GM19025 (cell line): ENCODE data around the gene C17orf113.

Experiments
- ATAC-seq: cut with Tn5 transposase; IDR thresholded peaks from one replicate; pipeline ENCODE4 v1.9.1; 2021; ENCODE audit warnings: mild to moderate bottlenecking, low read depth, moderate library complexity; ENCODE audit not compliant: unreplicated experiment

The C17orf113 gene

DNA sequence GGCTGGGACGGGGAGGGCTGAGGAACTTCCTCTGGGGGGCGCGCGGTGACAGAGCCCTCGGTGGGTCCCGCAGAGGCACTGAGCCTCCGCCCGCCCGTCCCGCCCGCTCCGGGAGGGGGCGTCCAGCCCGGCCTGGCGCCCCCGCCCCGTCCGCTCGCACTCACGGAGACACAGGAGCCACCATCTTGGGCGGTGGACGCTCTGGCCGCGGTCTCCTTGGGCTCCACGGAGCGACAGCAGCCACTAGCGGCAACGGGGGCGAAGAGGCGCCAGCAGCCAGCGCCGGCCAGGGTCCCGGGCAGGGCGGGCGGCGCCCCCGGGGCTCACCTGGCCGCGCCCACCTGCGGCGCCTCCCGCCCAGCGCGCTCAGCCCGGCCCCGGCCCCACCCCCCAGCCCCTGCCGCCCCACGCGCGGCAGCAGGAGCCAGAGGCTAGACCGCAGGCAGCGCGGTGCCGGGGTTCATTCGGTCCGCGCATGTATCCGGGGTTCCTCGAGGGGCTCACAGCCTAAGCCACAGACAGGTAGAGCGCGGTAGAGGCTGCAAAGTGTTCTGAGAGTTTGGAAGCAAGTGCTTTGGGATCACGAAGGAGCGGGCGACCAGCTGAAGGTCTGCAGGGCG, at the start of gene C17orf113:
Gene C17orf113 (minus strand): TSS at position 209 of the 620 bp plus-strand sequence. CDS start 7,225 bp downstream, outside the sequence.
- ATAC-seq = peak; percentile 55

DNA sequence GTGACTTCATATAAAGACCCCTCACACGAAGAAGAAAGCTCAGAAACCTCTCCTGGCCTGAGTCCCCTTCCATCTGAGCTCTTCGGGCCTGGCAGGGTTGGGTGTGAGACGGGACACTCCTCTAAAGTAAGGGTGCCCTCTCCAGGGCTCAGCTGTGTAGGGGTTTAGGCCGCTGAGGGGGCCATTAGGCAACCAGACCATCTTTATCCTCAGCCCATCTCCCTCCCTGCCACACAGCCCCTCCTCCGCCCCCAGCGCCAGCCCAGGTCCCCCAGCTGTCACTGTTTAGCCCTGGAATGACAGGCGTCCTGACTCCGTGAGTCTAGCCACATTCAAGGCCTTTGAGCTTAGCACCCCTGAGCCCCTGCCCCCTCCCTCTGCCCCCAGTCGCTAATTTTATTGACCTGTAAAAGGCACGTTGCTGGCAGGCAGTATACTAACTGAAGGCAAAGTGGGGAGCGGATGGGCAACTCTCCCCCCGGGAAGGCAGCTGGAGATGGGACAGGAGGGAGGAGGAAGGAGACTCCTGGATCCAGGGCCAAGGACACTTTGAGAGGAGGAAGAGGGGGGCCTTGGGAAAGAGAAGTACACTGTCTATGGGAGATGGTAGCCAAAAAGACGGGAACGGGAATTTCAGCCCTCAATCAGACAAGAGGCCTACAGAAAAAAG, 48.5 kb upstream of the C17orf113 start:
- ATAC-seq = no peak

DNA sequence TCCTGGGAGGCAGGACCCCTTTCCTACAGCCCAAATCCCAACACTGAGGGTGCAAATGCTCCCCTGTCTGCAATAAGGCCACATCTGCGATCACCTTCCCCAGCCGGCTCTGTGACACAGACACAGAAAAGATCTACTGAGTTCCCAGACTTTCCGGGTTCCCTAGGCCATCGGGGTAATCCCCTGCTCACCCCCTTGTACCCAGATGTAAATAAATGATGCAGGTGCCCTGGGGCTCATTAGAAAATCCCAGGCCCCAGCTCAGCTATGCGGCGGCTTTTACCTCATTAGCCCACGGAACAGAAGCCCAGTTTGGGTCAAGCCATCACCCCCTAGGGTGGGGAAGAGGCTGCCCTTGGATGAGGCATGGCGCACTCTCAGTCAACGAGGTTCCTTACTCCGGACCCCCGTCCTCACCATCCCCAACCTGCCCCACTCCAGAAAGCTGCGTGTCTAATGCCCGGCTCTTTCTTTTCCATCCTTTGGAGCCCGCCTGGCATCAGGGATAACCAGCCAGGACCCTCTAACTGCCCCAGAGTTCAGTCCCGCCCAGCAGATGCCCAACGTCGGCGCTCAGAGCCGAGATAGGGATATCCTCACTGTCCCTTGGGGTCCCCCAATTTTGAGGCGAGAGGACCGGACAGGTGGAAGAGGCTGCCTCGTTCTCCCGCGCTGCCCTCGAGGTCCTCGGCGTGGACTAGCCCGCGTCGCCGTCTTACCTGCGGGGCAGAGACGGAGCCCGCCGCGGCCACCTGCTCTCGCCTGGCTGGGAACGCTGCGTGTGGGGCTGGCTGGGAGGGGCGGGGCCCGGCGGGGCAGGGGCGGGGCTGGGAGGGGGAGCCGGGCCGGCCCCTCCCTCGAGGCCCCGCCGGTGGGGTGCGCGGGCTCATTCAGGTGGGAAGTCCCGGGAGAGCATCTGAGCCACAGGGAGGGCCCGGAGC, 47.6 kb upstream of the C17orf113 start, which contains the start of gene ZNF385C:
Gene ZNF385C (minus strand): TSS at position 783 of the 941 bp plus-strand sequence. CDS start 35,417 bp downstream, outside the sequence.
- no peak for ATAC-seq

DNA sequence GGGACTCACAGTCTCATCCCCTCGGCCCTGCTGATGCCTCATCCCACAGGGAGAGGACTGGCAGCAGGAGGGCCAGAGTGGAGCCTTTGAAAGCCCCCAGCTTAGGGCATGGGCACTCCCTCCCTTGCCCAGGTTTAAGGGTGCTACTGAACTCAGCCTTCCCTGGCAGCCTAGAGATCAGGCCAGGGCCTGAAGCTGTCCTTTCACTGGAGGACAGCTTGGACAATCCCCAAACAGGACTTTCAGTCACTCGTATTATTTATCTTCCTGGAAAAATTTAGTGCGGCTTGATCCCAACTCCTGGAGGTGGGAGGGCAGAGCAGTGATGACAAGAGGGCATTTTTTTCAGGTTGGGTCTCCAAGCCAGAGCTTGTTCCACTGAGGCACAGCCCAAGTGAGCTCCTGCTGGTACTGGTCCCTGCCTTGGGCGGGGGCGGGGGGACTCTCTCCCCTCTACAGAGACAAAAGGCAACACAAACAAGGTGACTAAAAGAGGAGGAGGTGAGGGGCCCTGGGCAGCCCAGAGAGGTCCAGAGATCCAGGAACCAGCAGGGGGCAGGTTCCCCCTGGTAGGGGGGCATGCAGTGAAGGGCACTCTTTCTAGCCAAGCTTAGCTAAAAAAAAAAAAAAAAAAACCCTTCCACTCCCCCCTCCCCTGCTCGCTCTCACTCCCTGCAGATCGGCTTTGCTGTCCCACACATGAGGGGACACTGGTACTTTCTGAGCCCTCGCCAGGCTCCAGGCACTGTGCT, 46.1 kb upstream of the C17orf113 start:
- no peak for ATAC-seq

DNA sequence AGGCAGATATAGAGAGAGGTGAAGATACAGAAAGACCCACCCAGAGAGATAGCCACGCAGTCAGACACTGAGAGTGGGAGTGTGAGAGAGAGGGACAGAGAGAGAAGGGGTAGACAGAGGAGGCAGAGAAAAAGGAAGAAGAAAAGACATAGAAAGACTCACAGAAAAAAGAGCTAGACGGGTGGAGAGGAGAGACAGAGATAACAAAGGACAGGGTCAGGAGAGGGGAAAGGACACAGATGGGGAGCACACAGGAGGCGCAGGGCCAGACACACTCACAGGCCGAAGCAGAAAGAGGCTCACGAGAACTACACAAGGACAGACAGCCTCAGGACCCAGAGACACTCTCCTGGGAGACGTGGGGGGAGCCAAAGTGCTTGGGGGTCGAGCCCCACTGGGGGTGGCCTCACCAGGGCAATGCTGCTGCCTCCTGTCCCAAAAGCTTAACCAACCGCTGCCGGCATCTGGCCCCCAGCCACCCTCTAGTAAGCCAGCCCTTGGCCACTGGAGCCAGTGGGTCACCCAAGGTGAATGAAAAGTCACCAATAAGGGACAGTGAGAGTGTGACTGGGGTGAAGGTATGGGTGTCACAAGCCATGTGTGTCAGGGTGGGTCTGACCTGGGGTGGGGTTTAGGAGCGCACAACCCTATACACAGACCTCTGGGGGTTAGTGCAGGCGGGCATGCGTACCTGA, 44.1 kb upstream of the C17orf113 start:
- no peak for ATAC-seq

DNA sequence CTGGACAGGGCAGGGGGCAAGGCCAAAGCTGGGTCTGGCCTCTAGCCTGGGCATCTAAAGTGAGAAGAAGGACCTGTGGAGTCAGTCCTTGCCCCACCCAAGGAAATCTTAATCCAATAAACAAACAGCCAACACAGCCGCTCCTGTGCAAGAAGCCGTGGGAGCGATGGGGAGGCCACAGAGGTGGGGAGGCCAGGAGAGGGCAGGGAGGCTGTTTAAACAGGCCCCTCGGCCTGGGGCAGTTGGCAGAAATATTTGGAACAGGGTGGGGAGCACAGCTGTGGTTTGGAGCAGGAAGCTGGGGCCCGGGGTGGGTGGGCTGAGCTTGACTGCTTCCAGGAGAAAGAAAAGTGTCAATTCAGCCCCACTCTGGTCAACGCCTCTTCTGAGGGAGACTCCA, 42.5 kb upstream of the C17orf113 start:
- no peak for ATAC-seq

DNA sequence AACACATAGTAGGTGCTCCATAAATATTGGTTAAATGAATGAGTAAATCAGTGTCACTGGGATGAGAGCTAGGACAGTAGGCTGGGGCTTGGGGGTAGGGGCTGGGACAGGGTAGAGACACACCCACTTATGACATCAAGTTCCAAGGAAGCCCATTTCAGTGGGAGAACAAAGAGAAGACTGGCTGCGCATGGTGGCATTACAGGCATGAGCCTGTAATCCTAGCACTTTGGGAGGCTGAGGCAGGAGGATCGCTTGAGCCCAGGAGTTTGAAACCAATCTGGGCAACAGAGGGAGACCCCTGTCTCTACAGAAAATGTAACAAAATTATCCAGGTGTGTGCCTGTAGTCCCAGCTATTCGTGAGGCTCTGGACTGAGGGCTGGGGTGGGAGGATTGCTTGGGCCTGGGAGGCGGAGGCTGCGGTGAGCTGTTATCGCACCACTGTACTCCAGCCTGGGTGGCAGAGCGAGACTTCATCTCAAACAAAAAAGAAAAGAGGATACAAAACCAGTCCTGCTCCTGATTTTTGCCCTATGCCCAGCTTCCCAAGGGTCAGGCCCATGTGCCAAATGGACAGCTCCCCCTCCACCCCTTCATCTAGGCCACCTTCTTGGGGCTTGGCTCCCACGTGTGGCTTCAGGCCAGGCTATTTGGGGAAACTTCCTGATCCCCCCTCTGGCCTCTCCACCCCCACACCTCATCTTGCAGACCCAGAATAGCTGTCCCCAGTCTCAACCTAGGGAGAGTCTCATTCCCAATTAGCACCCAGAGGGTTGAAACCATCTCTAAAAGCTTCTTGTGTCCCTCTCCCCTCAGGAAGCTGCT, 40.8 kb upstream of the C17orf113 start:
- ATAC-seq = no peak

DNA sequence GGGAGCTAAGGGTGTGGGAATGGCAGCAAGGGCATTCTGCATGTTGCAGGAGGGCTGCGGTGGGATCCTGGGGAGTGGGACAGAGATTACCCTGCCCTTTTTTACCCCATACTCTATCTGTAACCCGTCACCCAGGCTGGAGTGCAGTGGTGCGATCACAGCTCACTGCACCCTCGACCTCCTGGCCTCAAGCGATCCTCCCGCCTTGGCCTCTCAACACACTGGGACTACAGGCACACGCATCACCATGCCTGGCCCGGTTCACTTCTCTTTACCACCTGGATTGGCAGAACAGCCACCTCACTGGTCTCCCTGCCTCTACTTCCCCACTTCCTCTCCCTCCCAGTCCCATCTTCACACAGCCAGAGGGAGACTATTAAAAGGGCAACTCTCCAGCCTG, 38.3 kb upstream of the C17orf113 start:
- no peak for ATAC-seq

DNA sequence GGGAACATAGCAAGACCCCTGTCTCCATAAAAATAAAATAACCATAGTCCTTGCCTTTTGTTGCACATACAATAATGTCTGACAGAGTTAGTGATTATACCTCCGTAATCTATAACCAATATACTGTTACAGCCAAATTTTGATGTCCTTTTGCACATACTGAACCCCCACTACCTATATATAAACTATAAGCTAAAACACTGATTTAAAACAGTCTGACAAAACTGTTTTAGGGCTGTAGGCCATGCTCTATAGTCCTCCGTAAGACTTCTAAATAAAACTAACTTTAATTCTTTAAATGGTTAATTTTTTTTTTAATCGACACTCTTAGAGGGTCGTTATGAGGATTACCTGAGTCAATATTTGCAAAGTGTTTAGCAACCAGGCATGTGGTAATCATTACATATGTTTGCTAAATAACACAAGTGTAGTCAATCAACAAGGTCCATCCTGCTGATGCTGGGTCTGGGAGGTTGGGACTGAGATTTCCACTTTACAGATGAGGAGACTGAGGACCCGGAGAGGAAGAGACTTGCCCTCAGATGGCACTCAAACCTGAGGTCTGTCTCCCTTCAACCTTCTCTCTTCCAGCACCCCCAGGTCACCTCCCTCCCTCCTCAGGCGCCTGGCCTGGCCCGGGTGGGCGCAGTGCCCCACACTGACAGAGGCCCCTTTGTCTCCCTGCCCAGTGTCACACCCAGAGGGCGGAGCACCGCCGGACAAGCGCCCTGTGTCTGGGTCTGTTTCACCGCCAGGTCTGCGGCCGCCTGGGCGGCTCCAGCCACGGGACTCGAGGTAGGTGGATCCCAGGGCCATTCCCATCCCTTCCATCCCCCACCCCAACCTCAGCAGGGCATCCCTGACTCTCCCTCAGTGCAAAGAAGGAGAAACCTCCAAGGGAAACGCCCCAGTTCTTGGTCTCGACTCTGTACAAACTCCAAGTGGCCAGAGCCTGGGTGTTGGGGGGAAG, 37.6 kb upstream of the C17orf113 start:
- no peak for ATAC-seq

DNA sequence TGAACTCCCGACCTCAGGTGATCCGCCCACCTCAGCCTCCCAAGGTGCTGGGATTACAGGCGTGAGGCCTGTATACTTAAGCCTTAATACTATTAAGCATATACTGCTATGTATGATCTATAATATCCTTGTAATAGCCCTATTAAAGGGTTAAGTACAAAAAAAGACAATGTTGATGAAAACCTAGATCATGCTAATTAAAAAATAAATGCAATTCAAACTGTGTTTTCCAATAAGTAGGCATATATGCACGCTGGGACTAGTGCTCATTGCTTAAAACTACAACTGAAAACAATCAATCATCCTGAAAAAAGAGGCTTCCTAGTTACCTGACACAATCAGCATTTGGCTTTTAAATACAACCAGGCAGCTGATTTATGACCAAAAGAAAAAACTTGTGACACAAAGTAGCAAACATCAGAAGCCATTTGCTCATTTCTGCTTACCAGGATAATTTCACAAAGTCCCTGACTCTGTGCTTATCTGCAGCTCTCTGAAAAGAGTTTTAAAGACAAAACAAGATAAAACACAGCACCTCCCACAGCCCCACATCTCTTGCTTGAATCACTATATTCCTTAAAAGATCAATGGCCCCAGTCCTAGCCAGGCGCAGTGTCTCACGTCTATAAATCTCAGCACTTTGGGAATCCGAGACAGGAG, 36.8 kb upstream of the C17orf113 start:
- no peak for ATAC-seq

DNA sequence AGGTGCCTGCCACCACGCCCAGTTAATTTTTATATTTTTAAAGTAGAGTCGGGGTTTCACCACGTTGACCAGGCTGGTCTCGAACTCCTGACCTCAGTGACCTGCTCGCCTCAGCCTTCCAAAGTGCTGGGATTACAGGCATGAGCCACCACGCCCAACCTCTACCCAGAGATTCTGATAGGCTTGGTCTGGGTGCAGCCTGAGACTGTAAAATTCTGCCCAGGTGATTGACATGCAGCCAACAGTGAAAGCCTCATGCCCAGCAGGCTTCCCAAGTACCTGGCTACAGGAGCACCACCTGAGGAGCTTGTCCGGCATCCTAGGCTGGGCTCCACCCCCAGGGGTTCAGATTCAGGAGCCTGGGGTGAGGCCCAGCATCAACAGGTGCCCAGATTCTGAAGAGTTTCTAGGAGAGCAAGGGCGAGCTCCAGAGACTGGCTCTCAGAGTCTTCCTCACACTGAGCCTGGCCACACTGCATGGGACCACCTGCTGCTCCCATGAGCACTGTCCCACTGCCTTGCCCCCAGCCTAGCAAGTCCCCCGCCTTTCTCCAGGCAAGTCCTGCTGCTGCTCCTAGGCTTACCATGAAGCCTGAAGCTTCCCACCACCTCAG, 31.2 kb upstream of the C17orf113 start:
- ATAC-seq = no peak

DNA sequence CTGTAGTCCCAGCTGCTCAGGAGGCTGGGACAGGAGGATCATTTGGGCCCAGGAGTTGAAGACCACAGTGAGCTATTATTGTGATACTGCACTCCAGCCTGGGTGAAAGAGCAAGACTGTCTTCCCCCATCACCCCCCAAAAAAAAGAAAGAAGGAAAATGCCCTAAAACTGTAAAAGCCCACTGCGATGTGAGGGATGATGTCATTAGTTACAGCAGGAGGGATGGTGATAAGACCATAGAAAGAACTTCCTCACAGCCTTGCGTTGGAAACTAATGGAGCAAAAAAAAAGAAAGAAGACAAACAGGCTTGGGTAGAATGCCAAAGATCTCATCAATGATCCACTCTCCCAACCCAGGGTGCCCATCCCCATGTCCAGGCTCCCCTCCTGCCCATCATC, 29.1 kb upstream of the C17orf113 start:
- no peak for ATAC-seq

DNA sequence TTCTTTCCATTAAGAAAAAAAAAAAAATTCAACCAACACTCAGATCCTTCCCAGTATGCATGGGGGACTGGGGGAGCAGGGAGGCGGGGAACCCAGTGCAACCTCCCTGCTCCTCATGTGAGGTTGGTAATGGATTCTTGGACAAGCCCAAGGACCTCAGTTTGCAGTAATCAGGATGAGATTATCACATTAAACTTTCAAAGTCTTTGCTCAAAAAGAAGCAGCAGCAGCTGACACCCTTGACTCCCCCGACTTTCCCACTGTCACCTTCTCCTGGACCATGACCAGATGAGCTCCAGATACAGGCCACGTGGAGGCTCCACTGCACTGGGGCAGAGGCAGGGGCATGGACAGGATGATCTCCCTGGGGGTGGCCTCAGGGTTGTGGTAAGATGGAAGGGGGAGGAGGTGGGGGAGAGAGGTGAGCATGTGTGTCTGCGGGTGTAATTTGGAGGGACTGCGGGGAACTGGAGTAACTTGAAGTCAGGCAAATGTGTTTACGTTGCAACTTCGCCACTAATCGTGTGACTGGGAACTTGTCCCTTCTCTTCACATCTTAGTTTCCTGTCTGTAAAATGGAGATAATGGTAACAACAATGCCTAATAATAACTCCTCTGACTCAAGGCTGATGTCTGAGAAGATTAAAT, 28.1 kb upstream of the C17orf113 start:
- ATAC-seq = no peak

DNA sequence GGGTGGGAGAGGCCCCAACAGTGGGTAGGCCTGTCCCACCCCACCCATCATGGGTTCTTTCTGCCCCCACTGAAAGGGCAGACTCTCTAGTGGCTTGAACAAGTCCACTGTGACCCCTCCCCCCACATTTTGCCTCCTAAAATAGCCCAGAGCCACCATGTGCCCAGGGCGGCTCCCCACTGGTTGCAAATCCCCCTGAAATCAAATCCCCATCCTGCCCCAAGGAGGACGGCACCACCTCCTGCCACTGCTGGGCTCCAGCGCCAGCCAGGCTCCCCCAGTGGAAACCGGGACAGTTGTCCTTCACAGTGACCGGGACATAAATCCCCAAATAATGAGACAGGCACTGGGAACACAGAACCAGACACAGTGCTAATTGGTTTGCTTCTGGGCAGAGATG, 27.4 kb upstream of the C17orf113 start:
- no peak for ATAC-seq

DNA sequence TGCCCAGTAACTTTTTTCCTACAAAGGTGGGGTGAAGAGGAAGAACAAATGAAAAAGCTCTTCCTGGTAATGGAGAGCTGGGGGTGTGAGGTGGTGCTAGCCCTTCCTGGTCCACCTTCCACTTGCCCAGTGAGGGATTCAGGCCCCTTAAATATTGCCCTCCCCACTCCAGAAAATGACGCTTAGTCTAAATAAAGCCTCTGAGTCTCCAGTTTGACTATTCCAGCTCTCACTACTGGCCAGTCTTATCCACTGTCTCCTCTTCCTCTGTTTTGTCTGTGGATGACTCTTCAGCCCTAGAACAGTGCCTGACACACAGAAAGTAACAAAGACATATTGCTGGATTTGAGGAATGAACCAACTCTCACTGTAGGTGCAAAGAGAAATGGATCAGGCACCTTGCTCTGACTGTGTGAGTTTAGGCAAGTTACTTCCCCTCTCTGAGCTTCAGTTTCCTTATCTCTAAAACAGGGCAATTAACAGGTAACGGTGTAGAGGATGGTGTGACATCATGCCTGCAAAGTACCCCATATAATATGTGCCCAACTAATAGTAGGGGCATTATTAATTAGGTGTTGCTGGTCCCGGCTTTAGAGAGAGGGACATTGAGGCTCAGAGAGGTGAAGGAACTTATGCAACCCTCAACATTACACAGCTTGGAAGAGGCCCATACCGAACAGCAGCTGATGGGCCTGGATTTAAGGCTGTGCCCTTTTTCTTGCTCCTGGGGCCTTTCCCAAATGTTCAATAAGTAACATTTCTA, 26.6 kb upstream of the C17orf113 start:
- no peak for ATAC-seq

DNA sequence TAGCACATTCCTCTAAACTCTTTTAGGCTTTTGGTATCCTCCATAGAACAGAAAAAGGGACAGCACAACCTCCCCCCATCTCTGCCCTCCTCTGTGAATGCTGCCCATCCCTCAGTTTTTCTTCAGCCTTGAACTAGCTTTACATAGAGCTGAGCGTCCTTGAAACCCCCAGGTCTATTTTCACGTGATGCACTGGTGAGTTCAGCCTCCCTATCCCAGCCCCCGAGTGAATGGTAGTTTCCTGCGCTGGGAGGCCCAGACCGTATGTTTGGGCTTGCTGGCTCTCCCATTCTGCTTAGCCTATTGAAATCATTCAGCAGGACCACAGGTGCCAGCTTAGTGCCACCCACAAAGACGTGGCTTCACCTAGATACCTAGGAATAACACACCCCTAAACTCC, 25.4 kb upstream of the C17orf113 start:
- ATAC-seq = no peak
